Frontal cortex (tissue), 4 donors: ENCODE measurements around the gene DBNDD2. TPM values are rescaled to one million over a fixed set of nuclear protein-coding genes. Genes with fewer than 3 reads are reported as not detected.

Experiments used
- DNase-seq, 2 donors: peaks; one replicate each; pipeline ENCODE4 v3.0.0; 2012; ENCODE audit warnings: low spot score in 2 of 2
- FAIRE-seq: peaks from 2 replicates; lab custom pipeline; 2012; peaks lifted over from hg19 to GRCh38; lab: Jason Lieb, UNC
- total RNA-seq: library from RNA; depleted of rRNA; stranded (reverse); fragments of >200 nt; gene quantifications from one replicate; pipeline ENCODE4 v1.2.3, GENCODE V29; 2014
- donor health status: control.
- donor health status: control.
- donor health status: control.

DBNDD2 gene
- total RNA-seq, 1 donor from 2014 or later: 2.9 TPM

GRCh38 chr20:45377269-45377668 is 30.8 kb upstream of the DBNDD2 start:
- FAIRE-seq: no peak

GRCh38 chr20:45378191-45378590 is 29.9 kb upstream of the DBNDD2 start, which contains the start of gene TP53TG5:
Gene TP53TG5 (minus strand): TSS chr20:45378325. CDS start chr20:45378236, 89 bp downstream.
- no peak for FAIRE-seq
- DNase-seq: peak in 1 of 2 donors; percentile 30

More at GRCh38 chr20:45377269-45377668, 30.8 kb upstream of the DBNDD2 start:
- DNase-seq: no peak

- FAIRE-seq (no peak), DNase-seq (no peak)
Measured at GRCh38 chr20:45387274-45387673, 20.8 kb upstream of the DBNDD2 start.

- DNase-seq: no peak
- no peak for FAIRE-seq
Measured at GRCh38 chr20:45390931-45391330, 17.2 kb upstream of the DBNDD2 start.

- DNase-seq (no peak), FAIRE-seq (no peak)
Measured at GRCh38 chr20:45391559-45391958, 16.5 kb upstream of the DBNDD2 start.

GRCh38 chr20:45392733-45393132 is 15.4 kb upstream of the DBNDD2 start:
- DNase-seq: no peak

GRCh38 chr20:45394221-45395113 is 13.6 kb upstream of the DBNDD2 start:
- DNase-seq (no peak), FAIRE-seq (no peak)

More at GRCh38 chr20:45392733-45393132, 15.4 kb upstream of the DBNDD2 start:
- FAIRE-seq: no peak

GRCh38 chr20:45395114-45395415 is 13.0 kb upstream of the DBNDD2 start:
- FAIRE-seq: no peak
- DNase-seq: no peak

GRCh38 chr20:45399018-45399417 is 9.1 kb upstream of the DBNDD2 start:
- no peak for DNase-seq
- FAIRE-seq: no peak

- no peak for FAIRE-seq
- DNase-seq: no peak
Measured at GRCh38 chr20:45400346-45401031, 7.6 kb upstream of the DBNDD2 start.

- FAIRE-seq (no peak), DNase-seq (no peak)
Measured at GRCh38 chr20:45402946-45403345, 5.1 kb upstream of the DBNDD2 start.

GRCh38 chr20:45404438-45404837 is 3.7 kb upstream of the DBNDD2 start:
- DNase-seq (no peak), FAIRE-seq (no peak)

GRCh38 chr20:45405571-45406259 is 2.4 kb upstream of the DBNDD2 start:
- DNase-seq (peak; percentile 52 to 53), FAIRE-seq (no peak)

GRCh38 chr20:45406260-45407066 is 1.6 kb upstream of the DBNDD2 start:
- DNase-seq (peak; percentile 72 to 81), FAIRE-seq (no peak)

GRCh38 chr20:45407067-45407745 is 883 bp upstream of the DBNDD2 start:
- no peak for FAIRE-seq
- DNase-seq: peak; percentile 49 to 55

- FAIRE-seq (no peak), DNase-seq (peak; percentile 27 to 47)
Measured at GRCh38 chr20:45408646-45409213, 641 bp downstream of the DBNDD2 start.

GRCh38 chr20:45409521-45410272 is 1.6 kb downstream of the DBNDD2 start:
- no peak for FAIRE-seq

GRCh38 chr20:45410887-45411286 is 2.8 kb downstream of the DBNDD2 start:
- DNase-seq (no peak), FAIRE-seq (no peak)

More at GRCh38 chr20:45409521-45410272, 1.6 kb downstream of the DBNDD2 start:
- DNase-seq: no peak
